ENCODE measurements around the gene EXOSC1. TPM values are rescaled to one million over a fixed set of nuclear protein-coding genes. Genes with fewer than 3 reads are reported as not detected.

The EXOSC1 gene
- total and polyA plus RNA-seq, 2 of the 13 experiments (the other 11 are each of a cell fraction or from before 2014, with no cell fraction given), result 36.3 to 39.9 TPM

- no peak for TF ChIP-seq ZSCAN30 (CRISPR knock-in tag; IDR thresholded peaks at IDR 0.05)
- no peak for TF ChIP-seq ZEB1 (IDR thresholded peaks at IDR 0.05; ENCODE audit: insufficient replicate concordance, low read depth)
- no peak for TF ChIP-seq ELF4 (CRISPR knock-in tag; IDR thresholded peaks at IDR 0.05; ENCODE audit: borderline replicate concordance)
- no peak for TF ChIP-seq HNRNPH1 (optimal IDR thresholded peaks at IDR 0.05; ENCODE audit: low read depth, low read length)
- TF ChIP-seq ZNF292 (CRISPR knock-in tag; IDR thresholded peaks at IDR 0.05; ENCODE audit: borderline replicate concordance, low read depth), result no peak
- TF ChIP-seq ZNF597 (CRISPR knock-in tag; IDR thresholded peaks at IDR 0.05), result no peak
- TF ChIP-seq ZNF775 (CRISPR knock-in tag; IDR thresholded peaks at IDR 0.05; ENCODE audit: borderline replicate concordance), result no peak
- TF ChIP-seq ZNF207 (IDR thresholded peaks at IDR 0.05; ENCODE audit: borderline replicate concordance), result no peak
- peak; percentile 52; the same call in 1 of the 2 replicates for TF ChIP-seq SOX5 (CRISPR knock-in tag; IDR thresholded peaks at IDR 0.05; ENCODE audit: borderline replicate concordance)
- TF ChIP-seq CREB1 (IDR thresholded peaks at IDR 0.05), result no peak
- TF ChIP-seq CREB1 (CRISPR knock-in tag; IDR thresholded peaks at IDR 0.05), result no peak
- TF ChIP-seq KDM5B (CRISPR knock-in tag; IDR thresholded peaks at IDR 0.05; ENCODE audit: borderline replicate concordance), result peak; percentile 57; the same call in 1 of the 2 replicates
- no peak for TF ChIP-seq MEIS2 (CRISPR knock-in tag; IDR thresholded peaks at IDR 0.05)
- TF ChIP-seq SMYD3 (CRISPR knock-in tag; IDR thresholded peaks at IDR 0.05), result no peak
- TF ChIP-seq ZNF746 (CRISPR knock-in tag; IDR thresholded peaks at IDR 0.05), result peak; percentile 60; the same call in 1 of the 2 replicates
- no peak for TF ChIP-seq NFIC (IDR thresholded peaks at IDR 0.05; ENCODE audit: low read length)
- peak; percentile 87 for TF ChIP-seq ZNF12 (CRISPR knock-in tag; IDR thresholded peaks at IDR 0.05)
- TF ChIP-seq ATRX (CRISPR knock-in tag; IDR thresholded peaks at IDR 0.05; ENCODE audit: borderline replicate concordance), result no peak
- TF ChIP-seq MYC (CRISPR knock-in tag; IDR thresholded peaks at IDR 0.05; ENCODE audit: borderline replicate concordance), result peak; percentile 20; the same call in 1 of the 2 replicates
- TF ChIP-seq ZNF331 (CRISPR knock-in tag; IDR thresholded peaks at IDR 0.05), result peak; percentile 32; the same call in 1 of the 2 replicates
- peak; percentile 52 for TF ChIP-seq SALL1 (CRISPR knock-in tag; IDR thresholded peaks at IDR 0.05)
- TF ChIP-seq RXRB (CRISPR knock-in tag; IDR thresholded peaks at IDR 0.05; ENCODE audit: borderline replicate concordance), result peak; percentile 77; the same call in 1 of the 2 replicates
- TF ChIP-seq TOE1 (CRISPR knock-in tag; IDR thresholded peaks at IDR 0.05), result no peak
- TF ChIP-seq TFAP4 (IDR thresholded peaks at IDR 0.05; ENCODE audit: borderline replicate concordance, low read depth), result peak; percentile 81
- no peak for TF ChIP-seq MTF2 (CRISPR knock-in tag; IDR thresholded peaks at IDR 0.05; ENCODE audit: borderline replicate concordance)
- TF ChIP-seq DRAP1 (CRISPR knock-in tag; IDR thresholded peaks at IDR 0.05), result 0 out of 2 replicates have a peak, but pooled peaks have one; percentile 39
- TF ChIP-seq ZNF326 (CRISPR knock-in tag; IDR thresholded peaks at IDR 0.05; ENCODE audit: borderline replicate concordance), result no peak
- 0 out of 2 replicates have a peak, but pooled peaks have one; percentile 34 for TF ChIP-seq SAP130 (CRISPR knock-in tag; IDR thresholded peaks at IDR 0.05; ENCODE audit: low read depth)
- TF ChIP-seq MLX (CRISPR knock-in tag; IDR thresholded peaks at IDR 0.05), result peak; percentile 33; the same call in 1 of the 2 replicates
- TF ChIP-seq HDAC2 (CRISPR knock-in tag; IDR thresholded peaks at IDR 0.05), result peak; percentile 74
Observed at GRCh38 chr10:97408496-97408992, 37.3 kb downstream of the EXOSC1 start (continued).

All from HepG2 (cell line).